GM15510 (cell line): ENCODE measurements around the gene POLE3.

Experiments
- POLR2A ChIP-seq: IDR thresholded peaks from 3 replicates; pipeline ENCODE4 v1.6.1; 2011; ENCODE audit warnings: borderline replicate concordance; ENCODE audit not compliant: insufficient read length; ENCODE audit errors: extremely low read depth

Gene POLE3

GRCh38 chr9:113410207-113410864 is at the start of gene POLE3, which contains the start of gene C9orf43:
Gene POLE3 (minus strand): TSS chr9:113410675. CDS start chr9:113410293, 382 bp downstream.
Gene C9orf43 (plus strand): TSS chr9:113410747. CDS start chr9:113413494, 2,747 bp downstream.
- TF ChIP-seq POLR2A, result peak; percentile 76

GRCh38 chr9:113456235-113456634 is 45.8 kb upstream of the POLE3 start:
- no peak for TF ChIP-seq POLR2A

GRCh38 chr9:113454914-113455761 is 44.7 kb upstream of the POLE3 start:
- TF ChIP-seq POLR2A, result no peak

GRCh38 chr9:113452113-113452605 is 41.7 kb upstream of the POLE3 start:
- TF ChIP-seq POLR2A, result no peak

GRCh38 chr9:113449376-113449775 is 38.9 kb upstream of the POLE3 start:
- TF ChIP-seq POLR2A, result no peak

- TF ChIP-seq POLR2A, result no peak
Measured at GRCh38 chr9:113446323-113446740, 35.9 kb upstream of the POLE3 start.

- TF ChIP-seq POLR2A, result no peak
Measured at GRCh38 chr9:113444736-113445135, 34.3 kb upstream of the POLE3 start.

- no peak for TF ChIP-seq POLR2A
Measured at GRCh38 chr9:113436728-113437515, 26.4 kb upstream of the POLE3 start.

- TF ChIP-seq POLR2A, result no peak
Measured at GRCh38 chr9:113431191-113431590, 20.7 kb upstream of the POLE3 start.

GRCh38 chr9:113428062-113428615 is 17.7 kb upstream of the POLE3 start:
- TF ChIP-seq POLR2A, result no peak

GRCh38 chr9:113427629-113428028 is 17.2 kb upstream of the POLE3 start:
- TF ChIP-seq POLR2A, result no peak

- no peak for TF ChIP-seq POLR2A
Measured at GRCh38 chr9:113426701-113427100, 16.2 kb upstream of the POLE3 start.

- no peak for TF ChIP-seq POLR2A
Measured at GRCh38 chr9:113425072-113425471, 14.6 kb upstream of the POLE3 start.

GRCh38 chr9:113421726-113422125 is 11.3 kb upstream of the POLE3 start:
- no peak for TF ChIP-seq POLR2A

- TF ChIP-seq POLR2A, result no peak
Measured at GRCh38 chr9:113417370-113417769, 6.9 kb upstream of the POLE3 start.

GRCh38 chr9:113416149-113416721 is 5.8 kb upstream of the POLE3 start:
- peak; percentile 25 for TF ChIP-seq POLR2A
